Esophagus squamous epithelium (tissue), 4 donors: ENCODE data around the gene HCFC1.

Experiments
- CTCF ChIP-seq, 6 experiments: fragments of 450-650 bp in 4 of 6; fragments of 200-600 bp in 2 of 6; sonication (generic) in 2 of 6; IDR thresholded peaks; one replicate each; pipeline ENCODE4 v1.5.1; 2016 to 2019; ENCODE audit warnings: antibody characterized with exemption in 6 of 6, mild to moderate bottlenecking in 4 of 6, moderate library complexity in 4 of 6
- POLR2A ChIP-seq, 4 donors: fragments of 450-650 bp; IDR thresholded peaks; one replicate each; pipeline ENCODE4 v1.6.1; 2017; ENCODE audit warnings: antibody characterized with exemption in 4 of 4, mild to moderate bottlenecking in 4 of 4, moderate library complexity in 3 of 4

- TF ChIP-seq CTCF (IDR thresholded peaks at IDR 0.05) (no peak), POLR2A (IDR thresholded peaks at IDR 0.05) (no peak)
These were observed 23.6 kb downstream of the HCFC1 start for GRCh38 chrX:153948002-153948466.
